SK-N-SH treated with all-trans-retinoic acid at 6 μM for 48 hours (cell line): ENCODE measurements around the gene YJU2.

Source experiments
- ARNTL ChIP-seq: fragments of 450-650 bp; formaldehyde crosslinking; IDR thresholded peaks from 2 replicates; pipeline ENCODE4 v1.5.0; 2020; ENCODE audit warnings: low read depth, mild to moderate bottlenecking, moderate library complexity, borderline replicate concordance
- BACH2 ChIP-seq: fragments of 250-450 bp; sonication (Bioruptor Pico); IDR thresholded peaks from 2 replicates; pipeline ENCODE4 v1.9.0; 2021; ENCODE audit warnings: mild to moderate bottlenecking, borderline replicate concordance
- CSDC2 ChIP-seq: fragments of 250-450 bp; sonication (Bioruptor Pico); IDR thresholded peaks from 2 replicates; pipeline ENCODE4 v1.5.0; 2020; ENCODE audit warnings: mild to moderate bottlenecking, moderate library complexity
- SNAI2 ChIP-seq: fragments of 250-450 bp; sonication (Bioruptor Pico); IDR thresholded peaks from 2 replicates; pipeline ENCODE4 v1.5.0; 2020; ENCODE audit warnings: mild to moderate bottlenecking, moderate library complexity
- TF ChIP-seq, protein P1 (sequence below): fragments of 250-450 bp; sonication (Bioruptor Pico); IDR thresholded peaks from 2 replicates; pipeline ENCODE4 v1.5.1; 2021; ENCODE audit warnings: mild to moderate bottlenecking, moderate library complexity

GRCh38 chr19:4224470-4224869, 22.4 kb upstream of the YJU2 start:
- TF ChIP-seq BACH2 (CRISPR knock-in tag) (no peak), SNAI2 (CRISPR knock-in tag) (no peak), CSDC2 (CRISPR knock-in tag) (no peak), ARNTL (CRISPR knock-in tag) (no peak)
- TF ChIP-seq, protein P1, sequence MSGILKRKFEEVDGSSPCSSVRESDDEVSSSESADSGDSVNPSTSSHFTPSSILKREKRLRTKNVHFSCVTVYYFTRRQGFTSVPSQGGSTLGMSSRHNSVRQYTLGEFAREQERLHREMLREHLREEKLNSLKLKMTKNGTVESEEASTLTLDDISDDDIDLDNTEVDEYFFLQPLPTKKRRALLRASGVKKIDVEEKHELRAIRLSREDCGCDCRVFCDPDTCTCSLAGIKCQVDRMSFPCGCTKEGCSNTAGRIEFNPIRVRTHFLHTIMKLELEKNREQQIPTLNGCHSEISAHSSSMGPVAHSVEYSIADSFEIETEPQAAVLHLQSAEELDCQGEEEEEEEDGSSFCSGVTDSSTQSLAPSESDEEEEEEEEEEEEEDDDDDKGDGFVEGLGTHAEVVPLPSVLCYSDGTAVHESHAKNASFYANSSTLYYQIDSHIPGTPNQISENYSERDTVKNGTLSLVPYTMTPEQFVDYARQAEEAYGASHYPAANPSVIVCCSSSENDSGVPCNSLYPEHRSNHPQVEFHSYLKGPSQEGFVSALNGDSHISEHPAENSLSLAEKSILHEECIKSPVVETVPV (CRISPR knock-in tag): no peak
